K562 (cell line): Measurements from ENCODE around the gene AGRN. TPM values are rescaled to one million over a fixed set of nuclear protein-coding genes. Genes with fewer than 3 reads are reported as not detected.

Source experiments
- CEBPZ ChIP-seq: fragments of 150-350 bp; IDR thresholded peaks from 2 replicates; pipeline ENCODE4 v1.6.1; 2014; ENCODE audit warnings: low read depth, mild to moderate bottlenecking, low read length, borderline replicate concordance
- EZH2 ChIP-seq: IDR thresholded peaks from 2 replicates; pipeline ENCODE4 v1.6.1; 2012; ENCODE audit warnings: low read depth, mild to moderate bottlenecking, inconsistent platforms, low read length, borderline replicate concordance
- GTF2E2 ChIP-seq: fragments of 200-800 bp; sonication (Bioruptor generic); IDR thresholded peaks from 2 replicates; pipeline ENCODE4 v1.6.1; 2016; ENCODE audit warnings: missing genetic modification characterization, missing compliant biosample characterization
- HINFP ChIP-seq: fragments of 450-650 bp; conservative IDR thresholded peaks from 2 replicates; pipeline ENCODE4 v1.6.1; 2016; ENCODE audit warnings: missing genetic modification characterization, low read depth, mild to moderate bottlenecking, control low read depth, missing compliant biosample characterization
- MTA3 ChIP-seq: fragments of 450-650 bp; formaldehyde crosslinking; IDR thresholded peaks from 2 replicates; pipeline ENCODE4 v1.6.1; 2017; ENCODE audit warnings: mild to moderate bottlenecking, borderline replicate concordance
- NUFIP1 ChIP-seq: fragments of 450-650 bp; IDR thresholded peaks from 2 replicates; pipeline ENCODE4 v1.6.1; 2018; ENCODE audit not compliant: partially characterized antibody
- TAF7 ChIP-seq: fragments of 450-650 bp; IDR thresholded peaks from 2 replicates; pipeline ENCODE4 v1.6.1; 2016; ENCODE audit warnings: missing genetic modification characterization, missing compliant biosample characterization
- ZBTB1 ChIP-seq: sonication (generic); formaldehyde crosslinking; IDR thresholded peaks from 2 replicates; pipeline ENCODE4 v1.8.1; 2023; ENCODE audit warnings: missing genetic modification reagents, low read depth, mild to moderate bottlenecking, borderline replicate concordance
- ZNF175 ChIP-seq: fragments of 200-800 bp; sonication (Bioruptor generic); IDR thresholded peaks from 2 replicates; pipeline ENCODE4 v1.6.1; 2016; ENCODE audit warnings: low read depth, mild to moderate bottlenecking, missing genetic modification characterization, missing compliant biosample characterization
- ZNF589 ChIP-seq: fragments of 200-800 bp; sonication (Bioruptor generic); IDR thresholded peaks from 2 replicates; pipeline ENCODE4 v1.6.1; 2016; ENCODE audit warnings: low read depth, missing genetic modification characterization, missing compliant biosample characterization
- ZNF699 ChIP-seq: fragments of 250-450 bp; sonication (Bioruptor Pico); IDR thresholded peaks from 2 replicates; pipeline ENCODE4 v1.8.0; 2021; ENCODE audit warnings: mild to moderate bottlenecking, moderate library complexity; ENCODE audit not compliant: insufficient replicate concordance
- polyA plus RNA-seq, 8 experiments: library from polyadenylated mRNA; depleted of rRNA in 4 of 8; stranded (reverse) in 5 of 8; unstranded in 3 of 8; fragments of >200 nt; fragmentation: Nextera tagmentation in 2 of 8; fragmentation: Illumina TruSeq in 1 of 8; extraction: Ambion mirVana in 2 of 8; extraction: Trizol in 1 of 8; gene quantifications; 2 replicates each; pipeline versions ENCODE4 v1.2.1 to v1.2.3, GENCODE V29; 2011 to 2014; ENCODE audit warnings: inconsistent platforms in 1 of 8, missing spikeins in 1 of 8
- total RNA-seq, 7 experiments: library from RNA; depleted of rRNA in 6 of 7; stranded (reverse); fragments of >200 nt in 6 of 7; fragmentation: Illumina TruSeq in 2 of 7; extraction: Trizol in 2 of 7; gene quantifications; 2 replicates each; pipeline versions ENCODE4 v1.2.1 to v1.2.3, GENCODE V29; 2011 to 2021; ENCODE audit warnings: low replicate concordance in 1 of 7
- TF ChIP-seq, protein P1 (sequence below): sonication (generic); formaldehyde crosslinking; IDR thresholded peaks from 2 replicates; pipeline ENCODE4 v1.5.0; 2020; ENCODE audit warnings: missing genetic modification reagents
- TF ChIP-seq, protein P2 (sequence below): fragments of 450-650 bp; formaldehyde crosslinking; IDR thresholded peaks from 2 replicates; pipeline ENCODE4 v1.4.0; 2020; ENCODE audit warnings: mild to moderate bottlenecking, mixed read lengths
- TF ChIP-seq, protein P3 (sequence below): IDR thresholded peaks from 3 replicates; pipeline ENCODE4 v1.6.1; 2011; ENCODE audit warnings: borderline replicate concordance, mild to moderate bottlenecking, moderate library complexity; ENCODE audit not compliant: insufficient read length; ENCODE audit errors: extremely low read depth

Gene AGRN
- total and polyA plus RNA-seq, 9 of the 15 experiments (the other 6 are each of a cell fraction or from before 2014, with no cell fraction given) = 0.04 to 111 (median 18.1) TPM

DNA sequence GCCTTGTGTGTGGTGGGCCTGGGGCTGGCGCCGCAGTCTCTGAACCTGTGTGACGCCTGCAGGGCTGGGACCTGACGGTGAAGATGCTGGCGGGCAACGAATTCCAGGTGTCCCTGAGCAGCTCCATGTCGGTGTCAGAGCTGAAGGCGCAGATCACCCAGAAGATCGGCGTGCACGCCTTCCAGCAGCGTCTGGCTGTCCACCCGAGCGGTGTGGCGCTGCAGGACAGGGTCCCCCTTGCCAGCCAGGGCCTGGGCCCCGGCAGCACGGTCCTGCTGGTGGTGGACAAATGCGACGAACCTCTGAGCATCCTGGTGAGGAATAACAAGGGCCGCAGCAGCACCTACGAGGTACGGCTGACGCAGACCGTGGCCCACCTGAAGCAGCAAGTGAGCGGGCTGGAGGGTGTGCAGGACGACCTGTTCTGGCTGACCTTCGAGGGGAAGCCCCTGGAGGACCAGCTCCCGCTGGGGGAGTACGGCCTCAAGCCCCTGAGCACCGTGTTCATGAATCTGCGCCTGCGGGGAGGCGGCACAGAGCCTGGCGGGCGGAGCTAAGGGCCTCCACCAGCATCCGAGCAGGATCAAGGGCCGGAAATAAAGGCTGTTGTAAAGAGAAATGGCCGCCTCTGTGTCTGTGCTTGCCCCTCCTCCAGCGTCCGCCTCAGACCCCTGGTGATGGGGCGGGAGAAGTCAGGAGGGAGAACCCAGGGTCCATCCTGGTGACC is 5.8 kb upstream of the AGRN start (continued):
- TF ChIP-seq CEBPZ (no peak), GTF2E2 (tag) (no peak), MTA3 (no peak), ZNF175 (CRISPR knock-in tag) (no peak), EZH2 (no peak), ZNF589 (CRISPR knock-in tag) (no peak), ZNF699 (CRISPR knock-in tag) (no peak), ZBTB1 (CRISPR knock-in tag) (no peak), TAF7 (no peak), NUFIP1 (no peak), HINFP (no peak)
- TF ChIP-seq, protein P1, sequence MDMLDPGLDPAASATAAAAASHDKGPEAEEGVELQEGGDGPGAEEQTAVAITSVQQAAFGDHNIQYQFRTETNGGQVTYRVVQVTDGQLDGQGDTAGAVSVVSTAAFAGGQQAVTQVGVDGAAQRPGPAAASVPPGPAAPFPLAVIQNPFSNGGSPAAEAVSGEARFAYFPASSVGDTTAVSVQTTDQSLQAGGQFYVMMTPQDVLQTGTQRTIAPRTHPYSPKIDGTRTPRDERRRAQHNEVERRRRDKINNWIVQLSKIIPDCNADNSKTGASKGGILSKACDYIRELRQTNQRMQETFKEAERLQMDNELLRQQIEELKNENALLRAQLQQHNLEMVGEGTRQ (CRISPR knock-in tag) = 0 out of 2 replicates have a peak, but pooled peaks have one; percentile 1
- TF ChIP-seq, protein P2, sequence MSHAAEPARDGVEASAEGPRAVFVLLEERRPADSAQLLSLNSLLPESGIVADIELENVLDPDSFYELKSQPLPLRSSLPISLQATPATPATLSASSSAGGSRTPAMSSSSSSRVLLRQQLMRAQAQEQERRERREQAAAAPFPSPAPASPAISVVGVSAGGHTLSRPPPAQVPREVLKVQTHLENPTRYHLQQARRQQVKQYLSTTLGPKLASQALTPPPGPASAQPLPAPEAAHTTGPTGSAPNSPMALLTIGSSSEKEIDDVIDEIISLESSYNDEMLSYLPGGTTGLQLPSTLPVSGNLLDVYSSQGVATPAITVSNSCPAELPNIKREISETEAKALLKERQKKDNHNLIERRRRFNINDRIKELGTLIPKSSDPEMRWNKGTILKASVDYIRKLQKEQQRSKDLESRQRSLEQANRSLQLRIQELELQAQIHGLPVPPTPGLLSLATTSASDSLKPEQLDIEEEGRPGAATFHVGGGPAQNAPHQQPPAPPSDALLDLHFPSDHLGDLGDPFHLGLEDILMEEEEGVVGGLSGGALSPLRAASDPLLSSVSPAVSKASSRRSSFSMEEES (CRISPR knock-in tag) = no peak
- TF ChIP-seq, protein P3, sequence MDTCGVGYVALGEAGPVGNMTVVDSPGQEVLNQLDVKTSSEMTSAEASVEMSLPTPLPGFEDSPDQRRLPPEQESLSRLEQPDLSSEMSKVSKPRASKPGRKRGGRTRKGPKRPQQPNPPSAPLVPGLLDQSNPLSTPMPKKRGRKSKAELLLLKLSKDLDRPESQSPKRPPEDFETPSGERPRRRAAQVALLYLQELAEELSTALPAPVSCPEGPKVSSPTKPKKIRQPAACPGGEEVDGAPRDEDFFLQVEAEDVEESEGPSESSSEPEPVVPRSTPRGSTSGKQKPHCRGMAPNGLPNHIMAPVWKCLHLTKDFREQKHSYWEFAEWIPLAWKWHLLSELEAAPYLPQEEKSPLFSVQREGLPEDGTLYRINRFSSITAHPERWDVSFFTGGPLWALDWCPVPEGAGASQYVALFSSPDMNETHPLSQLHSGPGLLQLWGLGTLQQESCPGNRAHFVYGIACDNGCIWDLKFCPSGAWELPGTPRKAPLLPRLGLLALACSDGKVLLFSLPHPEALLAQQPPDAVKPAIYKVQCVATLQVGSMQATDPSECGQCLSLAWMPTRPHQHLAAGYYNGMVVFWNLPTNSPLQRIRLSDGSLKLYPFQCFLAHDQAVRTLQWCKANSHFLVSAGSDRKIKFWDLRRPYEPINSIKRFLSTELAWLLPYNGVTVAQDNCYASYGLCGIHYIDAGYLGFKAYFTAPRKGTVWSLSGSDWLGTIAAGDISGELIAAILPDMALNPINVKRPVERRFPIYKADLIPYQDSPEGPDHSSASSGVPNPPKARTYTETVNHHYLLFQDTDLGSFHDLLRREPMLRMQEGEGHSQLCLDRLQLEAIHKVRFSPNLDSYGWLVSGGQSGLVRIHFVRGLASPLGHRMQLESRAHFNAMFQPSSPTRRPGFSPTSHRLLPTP = no peak
